ENCODE measurements around the gene NCLN.

- TF ChIP-seq, protein P1, sequence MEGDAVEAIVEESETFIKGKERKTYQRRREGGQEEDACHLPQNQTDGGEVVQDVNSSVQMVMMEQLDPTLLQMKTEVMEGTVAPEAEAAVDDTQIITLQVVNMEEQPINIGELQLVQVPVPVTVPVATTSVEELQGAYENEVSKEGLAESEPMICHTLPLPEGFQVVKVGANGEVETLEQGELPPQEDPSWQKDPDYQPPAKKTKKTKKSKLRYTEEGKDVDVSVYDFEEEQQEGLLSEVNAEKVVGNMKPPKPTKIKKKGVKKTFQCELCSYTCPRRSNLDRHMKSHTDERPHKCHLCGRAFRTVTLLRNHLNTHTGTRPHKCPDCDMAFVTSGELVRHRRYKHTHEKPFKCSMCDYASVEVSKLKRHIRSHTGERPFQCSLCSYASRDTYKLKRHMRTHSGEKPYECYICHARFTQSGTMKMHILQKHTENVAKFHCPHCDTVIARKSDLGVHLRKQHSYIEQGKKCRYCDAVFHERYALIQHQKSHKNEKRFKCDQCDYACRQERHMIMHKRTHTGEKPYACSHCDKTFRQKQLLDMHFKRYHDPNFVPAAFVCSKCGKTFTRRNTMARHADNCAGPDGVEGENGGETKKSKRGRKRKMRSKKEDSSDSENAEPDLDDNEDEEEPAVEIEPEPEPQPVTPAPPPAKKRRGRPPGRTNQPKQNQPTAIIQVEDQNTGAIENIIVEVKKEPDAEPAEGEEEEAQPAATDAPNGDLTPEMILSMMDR (IDR thresholded peaks at IDR 0.05) = no peak
- TF ChIP-seq EP300 (IDR thresholded peaks at IDR 0.05; ENCODE audit: low read depth) (no peak), POLR2AphosphoS5 (IDR thresholded peaks at IDR 0.05) (no peak)
Observed at GRCh38 chr19:3196933-3197205, 11.1 kb downstream of the NCLN start.

Measured in transverse colon (tissue), 4 donors.